NCI-H69 (cell line): ENCODE results near the gene COL4A4.

Experiments
- DNase-seq: peaks from one replicate; lab custom pipeline; 2025; lab: John Stamatoyannopoulos, UW

The COL4A4 gene

GRCh38 chr2:226981791-226982326, 182.1 kb downstream of the COL4A4 start:
- peak; percentile 89 for DNase-seq

- no peak for DNase-seq
Observed at GRCh38 chr2:226979004-226979403, 185.0 kb downstream of the COL4A4 start.

- no peak for DNase-seq
Observed at GRCh38 chr2:226978300-226978699, 185.7 kb downstream of the COL4A4 start.

GRCh38 chr2:226977775-226978190, 186.2 kb downstream of the COL4A4 start:
- peak; percentile 24 for DNase-seq

- no peak for DNase-seq
Observed at GRCh38 chr2:226973816-226974215, 190.2 kb downstream of the COL4A4 start.

- DNase-seq, result no peak
Observed at GRCh38 chr2:226971770-226972169, 192.2 kb downstream of the COL4A4 start.

GRCh38 chr2:226971084-226971483, 192.9 kb downstream of the COL4A4 start:
- no peak for DNase-seq

- DNase-seq, result no peak
Observed at GRCh38 chr2:226970362-226970761, 193.6 kb downstream of the COL4A4 start.

GRCh38 chr2:226969417-226970080, 194.5 kb downstream of the COL4A4 start:
- DNase-seq, result no peak

GRCh38 chr2:226965376-226965775, 198.6 kb downstream of the COL4A4 start:
- no peak for DNase-seq

GRCh38 chr2:226963528-226963927, 200.5 kb downstream of the COL4A4 start:
- peak; percentile 4 for DNase-seq

GRCh38 chr2:226962176-226962773, 201.7 kb downstream of the COL4A4 start:
- DNase-seq, result no peak

- no peak for DNase-seq
Observed at GRCh38 chr2:226959418-226959817, 204.6 kb downstream of the COL4A4 start.

GRCh38 chr2:226956659-226957058, 207.3 kb downstream of the COL4A4 start:
- DNase-seq, result no peak

- peak; percentile 5 for DNase-seq
Observed at GRCh38 chr2:226953826-226954225, 210.2 kb downstream of the COL4A4 start.

GRCh38 chr2:226953206-226953605, 210.8 kb downstream of the COL4A4 start:
- DNase-seq, result no peak
